Activated T-cell treated with anti-CD3 and anti-CD28 coated beads, Interleukin-2, amount 50 U/mL, for 4 hours (primary cell): ENCODE measurements around the gene SAMSN1. TPM values are rescaled to one million over a fixed set of nuclear protein-coding genes. Genes with fewer than 3 reads are reported as not detected.
A peak's percentile ranks its signal among the peaks of the same experiment; 100 is the strongest.
"Not testable (repeated sequence)": the region's sequence is repeated elsewhere in the genome, so short reads cannot be mapped to it uniquely, and the experiment has no call there.

Experiments
- ATAC-seq, 2 donors: fragments of 200-7000 bp; cut with Tn5 transposase; one replicate each; pipeline ENCODE4 v1.10.0; 2021
- DNase-seq: peaks from one replicate; pipeline ENCODE4 v3.0.0-alpha.2; 2020
- H3K27me3 Mint-ChIP-seq: one replicate; pipeline ENCODE4 v1.8.0; 2021; ENCODE audit warnings: low read depth, mixed read lengths
- H3K36me3 Mint-ChIP-seq: one replicate; pipeline ENCODE4 v1.8.0; 2022; ENCODE audit warnings: mixed read lengths; ENCODE audit not compliant: insufficient read depth
- H3K4me1 Mint-ChIP-seq: one replicate; pipeline ENCODE4 v1.8.0; 2021; ENCODE audit warnings: low read depth, mixed read lengths
- H3K4me3 Mint-ChIP-seq: one replicate; pipeline ENCODE4 v1.8.0; 2021; ENCODE audit warnings: mild to moderate bottlenecking, moderate library complexity, mixed read lengths
- H3K9me3 Mint-ChIP-seq: one replicate; pipeline ENCODE4 v1.8.0; 2021; ENCODE audit warnings: mixed read lengths
- total RNA-seq, 3 donors: library from RNA; stranded (reverse); gene quantifications; one replicate each; pipeline ENCODE4 v1.2.1, GENCODE V29; 2021

Gene SAMSN1
- total RNA-seq, 3 donors from 2014 or later: 54.0 to 107 (median 73.5) TPM

GRCh38 chr21:14551741-14552140 lies 5.6 kb upstream of the SAMSN1 start:
- Mint-ChIP-seq H3K4me1 (peaks cover 64% of the 10 kb centered on the region), H3K36me3 (peaks cover 2% of the 10 kb centered on the region), H3K9me3 (peaks cover 4% of the 10 kb centered on the region), H3K4me3 (no peak overlapping the region), H3K27me3 (no peaks in the 10 kb centered on the region)
- no peak for ATAC-seq
- DNase-seq: no peak

GRCh38 chr21:14550135-14550534 lies 4.0 kb upstream of the SAMSN1 start:
- DNase-seq (no peak), ATAC-seq (no peak)
- Mint-ChIP-seq H3K36me3 (peaks cover 2% of the 10 kb centered on the region), H3K27me3 (no peaks in the 10 kb centered on the region), H3K9me3 (peaks cover 4% of the 10 kb centered on the region), H3K4me3 (peak overlapping the region; percentile 12), H3K4me1 (peaks cover 52% of the 10 kb centered on the region)

- Mint-ChIP-seq H3K27me3 (no peaks in the 10 kb centered on the region), H3K4me1 (peaks cover 51% of the 10 kb centered on the region), H3K4me3 (peak overlapping the region; percentile 40), H3K9me3 (peaks cover 4% of the 10 kb centered on the region), H3K36me3 (peaks cover 7% of the 10 kb centered on the region)
- DNase-seq (no peak), ATAC-seq (no peak)
Observed at GRCh38 chr21:14548779-14549178, 2.7 kb upstream of the SAMSN1 start.

- H3K27me3 Mint-ChIP-seq: no peaks in the 10 kb centered on the region
Observed at GRCh38 chr21:14547834-14548513, 1.9 kb upstream of the SAMSN1 start.

GRCh38 chr21:14546719-14547118 lies 604 bp upstream of the SAMSN1 start:
- H3K27me3 Mint-ChIP-seq, ATAC-seq, H3K9me3 Mint-ChIP-seq, DNase-seq: not testable (repeated sequence)
- H3K36me3 Mint-ChIP-seq: peaks cover 10% of the 10 kb centered on the region
- peaks cover 55% of the 10 kb centered on the region for H3K4me1 Mint-ChIP-seq
- peak overlapping the region; percentile 35 for H3K4me3 Mint-ChIP-seq

More at GRCh38 chr21:14547834-14548513, 1.9 kb upstream of the SAMSN1 start:
- Mint-ChIP-seq H3K9me3 (peaks cover 4% of the 10 kb centered on the region), H3K36me3 (peaks cover 6% of the 10 kb centered on the region), H3K4me3 (peak overlapping the region; percentile 67), H3K4me1 (peaks cover 51% of the 10 kb centered on the region)
- DNase-seq (no peak), ATAC-seq (peak; percentile 61 to 70)

- ATAC-seq (no peak), DNase-seq (no peak)
- H3K4me3 Mint-ChIP-seq: peak overlapping the region; percentile 94
- no peaks in the 10 kb centered on the region for H3K27me3 Mint-ChIP-seq
- peaks cover 31% of the 10 kb centered on the region for H3K36me3 Mint-ChIP-seq
- peaks cover 55% of the 10 kb centered on the region for H3K4me1 Mint-ChIP-seq
- peaks cover 5% of the 10 kb centered on the region for H3K9me3 Mint-ChIP-seq
Observed at GRCh38 chr21:14543983-14544382, 2.1 kb downstream of the SAMSN1 start.

- peaks cover 40% of the 10 kb centered on the region for H3K36me3 Mint-ChIP-seq
- no peak for DNase-seq
- ATAC-seq: no peak
- peaks cover 8% of the 10 kb centered on the region for H3K9me3 Mint-ChIP-seq
- peaks cover 55% of the 10 kb centered on the region for H3K4me1 Mint-ChIP-seq
- H3K27me3 Mint-ChIP-seq: no peaks in the 10 kb centered on the region
- peak overlapping the region; percentile 94 for H3K4me3 Mint-ChIP-seq
Observed at GRCh38 chr21:14542638-14543037, 3.5 kb downstream of the SAMSN1 start.

- H3K9me3 Mint-ChIP-seq: peaks cover 12% of the 10 kb centered on the region
- H3K27me3 Mint-ChIP-seq: no peaks in the 10 kb centered on the region
- H3K4me1 Mint-ChIP-seq: peaks cover 56% of the 10 kb centered on the region
- H3K36me3 Mint-ChIP-seq: peaks cover 46% of the 10 kb centered on the region
- H3K4me3 Mint-ChIP-seq: peak overlapping the region; percentile 94
- peak; percentile 39 to 56 for ATAC-seq
- DNase-seq: no peak
Observed at GRCh38 chr21:14541841-14542490, 4.1 kb downstream of the SAMSN1 start.

GRCh38 chr21:14538483-14538882 lies 7.6 kb downstream of the SAMSN1 start:
- DNase-seq (no peak), ATAC-seq (peak; percentile 41 to 42)
- Mint-ChIP-seq H3K9me3 (peaks cover 22% of the 10 kb centered on the region), H3K36me3 (peaks cover 62% of the 10 kb centered on the region), H3K27me3 (no peaks in the 10 kb centered on the region), H3K4me1 (peaks cover 82% of the 10 kb centered on the region), H3K4me3 (peak overlapping the region; percentile 94)

- Mint-ChIP-seq H3K4me1 (peaks cover 91% of the 10 kb centered on the region), H3K9me3 (peaks cover 22% of the 10 kb centered on the region), H3K4me3 (peak overlapping the region; percentile 43), H3K36me3 (peaks cover 63% of the 10 kb centered on the region), H3K27me3 (no peaks in the 10 kb centered on the region)
- ATAC-seq (no peak), DNase-seq (no peak)
Observed at GRCh38 chr21:14536929-14537328, 9.2 kb downstream of the SAMSN1 start.

- Mint-ChIP-seq H3K4me1 (peaks cover 88% of the 10 kb centered on the region), H3K9me3 (peaks cover 22% of the 10 kb centered on the region), H3K27me3 (no peaks in the 10 kb centered on the region), H3K36me3 (peaks cover 55% of the 10 kb centered on the region), H3K4me3 (peak overlapping the region; percentile 82)
- DNase-seq (no peak), ATAC-seq (no peak)
Observed at GRCh38 chr21:14535702-14536101, 10.4 kb downstream of the SAMSN1 start.

GRCh38 chr21:14533499-14534428 lies 12.4 kb downstream of the SAMSN1 start:
- Mint-ChIP-seq H3K9me3 (peaks cover 17% of the 10 kb centered on the region), H3K4me1 (peaks cover 82% of the 10 kb centered on the region), H3K4me3 (peak overlapping the region; percentile 82), H3K27me3 (no peaks in the 10 kb centered on the region), H3K36me3 (peaks cover 50% of the 10 kb centered on the region)
- peak; percentile 20 for DNase-seq
- peak; percentile 75 to 78 for ATAC-seq

- peaks cover 8% of the 10 kb centered on the region for H3K9me3 Mint-ChIP-seq
- peaks cover 39% of the 10 kb centered on the region for H3K36me3 Mint-ChIP-seq
- peak overlapping the region; percentile 62 for H3K4me3 Mint-ChIP-seq
- DNase-seq (no peak), ATAC-seq (no peak)
- H3K27me3 Mint-ChIP-seq: no peaks in the 10 kb centered on the region
- peaks cover 77% of the 10 kb centered on the region for H3K4me1 Mint-ChIP-seq
Observed at GRCh38 chr21:14531757-14532316, 14.3 kb downstream of the SAMSN1 start.

- H3K36me3 Mint-ChIP-seq: peaks cover 28% of the 10 kb centered on the region
- H3K27me3 Mint-ChIP-seq: no peaks in the 10 kb centered on the region
- H3K4me1 Mint-ChIP-seq: peaks cover 76% of the 10 kb centered on the region
- no peak for DNase-seq
- peak overlapping the region; percentile 37 for H3K4me3 Mint-ChIP-seq
- H3K9me3 Mint-ChIP-seq: peaks cover 4% of the 10 kb centered on the region
- ATAC-seq: no peak
Observed at GRCh38 chr21:14530592-14530991, 15.5 kb downstream of the SAMSN1 start.
